ENCODE measurements around the gene CHRNA9.

DNA sequence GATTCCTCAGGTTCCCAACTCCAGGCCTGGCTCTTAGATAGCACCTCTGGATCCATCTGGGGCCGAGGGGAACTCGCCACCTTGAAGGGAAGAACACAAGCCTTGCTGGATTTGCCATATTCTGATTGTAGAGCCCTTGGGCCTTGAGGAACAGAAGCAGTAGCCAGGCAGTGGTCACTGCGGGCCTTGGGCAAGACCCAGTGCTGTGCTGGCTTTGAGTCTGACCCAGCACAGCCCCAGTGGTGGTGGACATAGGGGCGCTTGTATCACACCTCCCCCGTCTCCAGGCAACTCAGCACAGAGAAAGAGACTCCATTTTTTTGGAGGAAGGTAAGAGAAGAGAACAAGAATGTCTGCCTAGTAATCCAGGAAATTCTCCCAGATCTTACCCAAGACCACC is 45.5 kb downstream of the CHRNA9 start:
- TF ChIP-seq, protein P1, sequence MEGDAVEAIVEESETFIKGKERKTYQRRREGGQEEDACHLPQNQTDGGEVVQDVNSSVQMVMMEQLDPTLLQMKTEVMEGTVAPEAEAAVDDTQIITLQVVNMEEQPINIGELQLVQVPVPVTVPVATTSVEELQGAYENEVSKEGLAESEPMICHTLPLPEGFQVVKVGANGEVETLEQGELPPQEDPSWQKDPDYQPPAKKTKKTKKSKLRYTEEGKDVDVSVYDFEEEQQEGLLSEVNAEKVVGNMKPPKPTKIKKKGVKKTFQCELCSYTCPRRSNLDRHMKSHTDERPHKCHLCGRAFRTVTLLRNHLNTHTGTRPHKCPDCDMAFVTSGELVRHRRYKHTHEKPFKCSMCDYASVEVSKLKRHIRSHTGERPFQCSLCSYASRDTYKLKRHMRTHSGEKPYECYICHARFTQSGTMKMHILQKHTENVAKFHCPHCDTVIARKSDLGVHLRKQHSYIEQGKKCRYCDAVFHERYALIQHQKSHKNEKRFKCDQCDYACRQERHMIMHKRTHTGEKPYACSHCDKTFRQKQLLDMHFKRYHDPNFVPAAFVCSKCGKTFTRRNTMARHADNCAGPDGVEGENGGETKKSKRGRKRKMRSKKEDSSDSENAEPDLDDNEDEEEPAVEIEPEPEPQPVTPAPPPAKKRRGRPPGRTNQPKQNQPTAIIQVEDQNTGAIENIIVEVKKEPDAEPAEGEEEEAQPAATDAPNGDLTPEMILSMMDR (optimal IDR thresholded peaks at IDR 0.05 in 1 of 3, IDR thresholded peaks at IDR 0.05 in 1 of 3, conservative IDR thresholded peaks at IDR 0.05 in 1 of 3; ENCODE audit: extremely low read depth in 1 of 3, insufficient read depth in 2 of 3, low read length in 3 of 3): no peak
- no peak for TF ChIP-seq EZH2 (IDR thresholded peaks at IDR 0.05; ENCODE audit: low read length)

Data from keratinocyte (primary cell).